NCI-H2107 (cell line): ENCODE results near the gene TMEM42.
"Not testable (repeated sequence)": the region's sequence is repeated elsewhere in the genome, so short reads cannot be mapped to it uniquely, and the experiment has no call there.

Experiments used
- DNase-seq: peaks from one replicate; lab custom pipeline; 2025; lab: John Stamatoyannopoulos, UW

TMEM42 gene

GRCh38 chr3:44861412-44862225 is at the start of gene TMEM42:
TSS of gene TMEM42 (plus strand) at chr3:44861912. CDS start at chr3:44861925, 13 bp downstream.
- peak; percentile 41 for DNase-seq

DNA sequence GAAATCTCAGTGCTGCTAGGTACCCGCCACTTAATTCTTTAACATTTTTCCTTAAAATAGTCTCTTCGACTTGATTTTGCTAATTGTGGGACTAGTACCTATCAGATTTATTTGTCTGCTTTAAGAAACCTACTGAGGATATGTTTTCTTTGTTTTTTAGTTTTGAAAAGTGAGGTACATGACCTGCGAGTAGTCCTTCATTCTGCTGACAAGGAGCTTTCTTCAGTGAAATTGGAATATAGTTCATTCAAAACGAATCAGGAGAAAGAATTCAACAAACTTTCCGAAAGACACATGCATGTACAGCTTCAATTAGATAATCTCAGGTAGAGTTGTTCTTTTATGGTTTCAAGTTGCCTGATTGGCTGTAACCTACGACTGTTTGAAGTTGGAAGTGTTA is 47.0 kb upstream of the TMEM42 start:
- no peak for DNase-seq

DNA sequence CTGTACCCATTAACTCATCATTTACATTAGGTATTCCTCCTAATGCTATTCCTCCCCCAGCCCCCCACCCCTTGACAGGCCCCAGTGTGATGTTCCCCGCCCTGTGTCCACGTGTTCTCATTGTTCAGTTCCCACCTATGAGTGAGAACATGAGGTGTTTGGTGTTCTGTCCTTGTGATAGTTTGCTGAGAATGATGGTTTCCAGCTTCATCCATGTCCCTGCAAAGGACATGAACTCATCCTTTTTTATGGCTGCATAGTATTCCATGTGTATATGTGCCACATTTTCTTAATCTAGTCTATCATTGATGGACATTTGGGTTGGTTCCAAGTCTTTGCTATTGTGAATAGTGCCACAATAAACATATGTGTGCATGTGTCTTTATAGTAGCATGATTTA is 45.4 kb upstream of the TMEM42 start:
- DNase-seq = not testable (repeated sequence)

DNA sequence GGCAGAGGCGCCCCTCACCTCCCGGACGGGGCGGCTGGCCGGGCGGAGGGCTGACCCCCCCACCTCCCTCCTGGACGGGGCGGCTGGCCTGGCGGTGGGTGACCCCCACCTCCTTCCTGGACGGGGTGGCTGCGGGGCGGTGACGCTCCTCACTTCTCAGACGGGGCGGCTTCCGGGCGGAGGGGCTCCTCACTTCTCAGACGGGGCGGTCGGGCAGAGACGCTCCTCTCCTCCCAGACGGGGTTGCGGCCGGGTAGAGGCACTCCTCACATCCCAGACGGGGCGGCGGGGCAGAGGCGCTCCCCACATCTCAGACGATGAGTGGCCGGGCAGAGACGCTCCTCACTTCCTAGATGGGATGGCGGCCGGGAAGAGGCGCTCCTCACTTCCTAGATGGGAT is 40.5 kb upstream of the TMEM42 start:
- DNase-seq = not testable (repeated sequence)

DNA sequence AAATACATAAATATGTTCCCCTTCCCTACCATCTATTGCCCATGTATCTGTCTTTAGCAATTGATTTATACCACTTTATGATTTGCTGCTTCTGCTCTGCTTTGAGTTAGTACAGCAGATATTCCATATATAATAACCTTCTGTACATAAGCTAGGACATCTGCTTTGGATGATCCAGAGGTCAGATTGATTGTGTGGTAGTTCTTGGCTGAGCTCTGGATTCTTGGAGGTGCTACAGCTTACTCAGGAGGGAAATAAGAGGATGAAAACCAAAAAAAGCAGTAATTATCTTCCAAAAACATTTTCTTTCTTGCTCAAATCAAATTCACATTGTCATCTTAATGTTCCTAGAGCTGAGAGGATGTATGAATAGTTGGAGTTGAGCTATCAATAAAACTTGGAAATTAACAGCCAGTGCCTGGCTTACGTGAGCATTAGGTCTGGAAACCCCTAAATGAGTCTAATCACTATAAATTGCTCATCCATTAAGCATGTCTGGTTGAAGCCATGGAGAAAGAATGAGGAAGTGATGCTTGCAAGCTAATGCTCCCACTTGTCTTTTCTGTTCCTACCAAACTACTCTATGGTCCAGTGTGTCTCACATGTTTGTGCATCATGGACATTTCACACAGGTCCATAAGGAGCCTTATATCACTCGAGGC is 36.3 kb upstream of the TMEM42 start:
- DNase-seq = no peak

DNA sequence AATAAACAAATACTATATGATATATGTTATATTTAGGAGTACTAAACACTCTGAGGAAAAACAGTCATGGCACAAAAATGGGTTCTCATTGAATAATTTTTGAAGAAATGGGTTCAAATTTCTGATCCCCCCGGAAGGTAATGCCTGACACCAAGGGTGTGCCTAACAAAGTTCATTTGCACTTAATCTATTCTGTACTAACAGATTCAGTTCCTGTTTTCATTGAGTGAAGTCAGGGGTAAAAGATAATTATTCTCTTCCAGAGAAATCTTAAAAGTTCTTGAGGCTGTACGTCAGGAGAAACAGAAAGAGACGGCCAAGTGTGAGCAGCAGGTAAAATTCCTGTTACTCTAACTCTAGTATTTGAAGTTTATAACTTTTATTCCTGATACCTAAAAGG is 34.5 kb upstream of the TMEM42 start:
- DNase-seq = no peak

DNA sequence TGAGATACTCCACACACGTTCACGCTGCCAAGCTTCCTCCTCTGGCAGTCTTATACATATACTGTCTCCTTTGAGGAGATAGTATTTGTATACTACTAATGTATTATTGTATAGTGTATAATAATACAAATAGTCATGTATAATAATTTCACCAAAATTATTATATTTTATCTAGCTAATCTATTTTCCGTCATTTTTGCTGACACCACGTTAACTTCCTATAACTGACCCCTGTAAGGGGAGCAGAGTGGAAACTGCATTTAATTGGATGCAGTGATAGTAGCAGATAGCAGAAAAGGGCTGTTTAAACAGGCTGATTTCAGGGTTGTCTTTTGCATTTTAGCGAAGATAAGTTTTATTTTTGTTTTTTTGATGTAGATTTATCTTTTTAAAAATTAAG is 30.5 kb upstream of the TMEM42 start:
- DNase-seq = no peak

GRCh38 chr3:44832032-44832431 is 29.7 kb upstream of the TMEM42 start:
- DNase-seq = no peak

DNA sequence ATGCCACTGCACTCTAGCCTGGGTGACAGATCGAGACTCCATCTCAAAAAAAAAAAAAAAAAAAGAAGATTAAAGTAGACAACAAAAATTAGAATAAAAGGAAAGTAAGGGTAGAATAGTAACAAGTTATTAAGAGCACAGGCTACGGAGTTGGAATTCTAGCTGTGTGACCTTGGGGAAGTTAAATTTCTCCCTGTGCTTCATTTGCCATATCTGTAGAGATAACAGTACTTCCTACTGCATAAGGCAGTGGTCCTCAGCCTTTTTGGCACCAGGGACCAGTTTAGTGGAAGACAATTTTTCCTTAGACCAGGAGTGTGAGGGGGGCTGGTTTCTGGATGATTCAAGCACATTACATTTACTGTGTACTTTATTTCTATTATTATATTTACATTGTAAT is 28.7 kb upstream of the TMEM42 start:
- DNase-seq = no peak

DNA sequence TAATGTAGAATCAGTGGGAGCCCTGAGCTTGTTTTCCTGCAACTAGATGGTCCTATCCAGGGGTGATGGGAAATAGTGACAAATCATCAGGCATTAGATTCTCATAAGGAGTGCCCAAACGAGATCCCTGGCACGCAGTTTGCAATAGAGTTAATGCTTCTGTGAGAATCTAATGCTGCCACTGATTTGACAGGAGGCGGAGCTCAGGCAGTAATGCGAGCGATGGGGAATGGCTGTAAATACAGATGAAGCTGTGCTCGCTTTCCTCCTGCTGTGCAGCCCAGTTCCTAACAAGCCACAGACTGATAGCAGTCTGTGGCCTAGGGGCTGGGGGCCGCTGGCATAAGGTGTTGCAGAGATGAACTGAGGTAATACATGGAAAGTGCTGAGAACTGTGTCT is 28.3 kb upstream of the TMEM42 start:
- no peak for DNase-seq

DNA sequence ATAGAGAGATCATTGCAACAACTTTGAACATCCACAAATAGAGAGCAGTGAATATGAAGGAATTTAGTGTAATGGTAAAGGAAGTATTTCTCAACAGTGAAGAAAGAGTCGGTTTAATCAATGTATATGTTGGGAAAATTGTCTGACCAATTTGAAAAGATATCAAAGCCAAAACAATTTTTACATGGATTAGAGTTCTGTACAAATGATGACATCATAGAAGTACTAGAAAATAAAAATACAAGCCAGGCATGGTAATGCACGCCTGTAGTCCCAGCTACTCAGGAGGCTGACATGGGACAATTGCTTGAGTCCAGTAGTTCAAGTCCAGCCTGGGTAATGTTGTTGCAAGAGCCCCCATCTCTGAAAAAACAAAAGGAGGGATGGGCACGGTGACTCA is 26.0 kb upstream of the TMEM42 start:
- no peak for DNase-seq

DNA sequence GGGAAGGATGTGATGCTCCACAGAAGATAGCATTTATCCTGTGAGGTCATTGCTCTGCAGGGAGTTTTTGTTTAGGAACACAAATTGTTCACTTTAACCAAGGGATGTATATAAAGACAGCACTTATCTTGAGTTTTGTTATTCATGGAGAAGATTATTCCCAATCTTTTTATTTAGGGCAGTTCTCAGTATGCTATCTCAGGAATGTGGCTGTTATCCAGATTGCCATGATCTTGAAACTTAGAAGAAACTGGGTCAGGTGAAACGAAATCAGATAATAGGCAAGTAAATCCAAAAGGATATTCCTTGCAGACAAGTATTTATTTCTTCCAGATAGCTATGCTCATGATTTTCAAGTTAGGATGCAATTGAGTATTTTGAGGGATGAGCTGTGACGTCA is 19.3 kb upstream of the TMEM42 start:
- no peak for DNase-seq

GRCh38 chr3:44845528-44846520 is 15.9 kb upstream of the TMEM42 start:
- DNase-seq = no peak

GRCh38 chr3:44848634-44849033 is 13.1 kb upstream of the TMEM42 start:
- DNase-seq = no peak

- DNase-seq = not testable (repeated sequence)
These were observed 5.0 kb upstream of the TMEM42 start for GRCh38 chr3:44856663-44857062.

DNA sequence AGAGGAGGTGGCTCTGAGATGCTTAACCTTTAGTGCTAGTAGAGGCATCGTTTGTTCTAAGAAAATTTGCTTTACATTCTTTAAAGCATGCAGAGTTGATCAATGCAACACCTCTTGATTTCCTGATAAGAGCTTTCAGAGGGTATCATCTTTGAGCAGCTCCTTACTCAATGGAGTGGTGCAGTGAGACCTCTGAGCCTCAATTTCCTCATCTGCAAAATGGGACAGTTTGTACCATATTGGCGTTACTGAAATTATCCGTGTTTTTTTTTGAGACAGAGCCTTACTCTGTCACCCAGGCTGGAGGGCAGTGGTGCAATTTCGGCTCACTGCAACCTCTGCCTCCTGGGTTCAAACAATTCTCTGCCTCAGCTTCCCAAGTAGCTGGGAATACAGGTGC is 1.6 kb upstream of the TMEM42 start:
- DNase-seq = no peak

- DNase-seq = no peak
These were observed 520 bp downstream of the TMEM42 start for GRCh38 chr3:44862226-44862637.

DNA sequence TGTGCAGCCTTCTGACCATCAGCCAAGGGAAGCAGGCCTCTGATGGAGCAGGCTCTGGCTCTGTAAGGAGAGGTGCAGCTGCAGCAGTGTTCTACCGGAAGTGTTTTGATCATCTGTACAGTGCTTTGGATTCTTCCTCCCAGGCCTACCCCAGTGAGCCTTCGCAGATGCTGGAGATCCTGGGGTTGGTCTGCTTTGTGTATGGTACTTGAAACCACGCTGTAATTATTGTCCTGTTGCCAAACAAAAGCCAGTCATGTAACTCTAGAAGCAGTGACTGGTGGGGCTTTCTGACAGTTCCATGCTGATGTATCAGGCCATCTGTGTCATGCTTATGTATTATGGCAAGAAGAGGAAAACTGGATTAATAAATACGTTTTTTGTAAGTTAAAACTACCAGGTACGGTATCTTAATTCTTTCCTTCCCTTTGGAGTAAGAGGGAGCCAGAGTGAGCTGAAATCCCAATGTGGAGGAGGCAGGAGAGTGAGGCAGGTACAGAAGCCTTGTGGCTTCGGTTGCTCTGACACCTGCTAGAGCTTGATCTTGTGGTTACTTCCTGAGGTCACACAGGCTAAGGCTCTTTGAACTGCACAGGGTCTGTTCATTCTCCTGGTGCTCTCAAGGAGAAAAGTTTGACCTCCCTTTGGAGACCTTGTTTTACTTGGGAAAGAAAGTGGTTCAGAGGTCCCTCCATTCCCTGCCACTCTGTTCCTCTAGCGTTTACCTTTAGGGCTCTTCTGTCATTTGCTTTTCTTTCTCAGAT is 3.7 kb downstream of the TMEM42 start:
- peak; percentile 52 for DNase-seq

- no peak for DNase-seq
These were observed 5.9 kb downstream of the TMEM42 start for GRCh38 chr3:44867421-44868111.

GRCh38 chr3:44870375-44871061 is 8.8 kb downstream of the TMEM42 start:
- DNase-seq = no peak
